Limb (tissue), 2 donors: Measurements from ENCODE around the gene RBM3.
"Not testable (repeated sequence)": the region's sequence is repeated elsewhere in the genome, so short reads cannot be mapped to it uniquely, and the experiment has no call there.

Source experiments
- DNase-seq, 2 donors: peaks; one replicate each; pipeline ENCODE4 v3.0.0-alpha.2; 2016; ENCODE audit errors: extremely low spot score in 2 of 2

The RBM3 gene

GRCh38 chrX:48574270-48575266 is at the start of gene RBM3:
TSS of gene RBM3 (plus strand) at chrX:48574484. CDS start at chrX:48575181, 697 bp downstream.
- peak; percentile 88 for DNase-seq

- DNase-seq: not testable (repeated sequence)
Observed at GRCh38 chrX:48525853-48526252, 48.4 kb upstream of the RBM3 start.

GRCh38 chrX:48530736-48531135 is 43.5 kb upstream of the RBM3 start:
- DNase-seq: no peak

- DNase-seq: no peak
Observed at GRCh38 chrX:48531358-48531959, 42.8 kb upstream of the RBM3 start.

- no peak for DNase-seq
Observed at GRCh38 chrX:48532161-48532560, 42.1 kb upstream of the RBM3 start.

GRCh38 chrX:48533165-48533564 is 41.1 kb upstream of the RBM3 start:
- no peak for DNase-seq

GRCh38 chrX:48538641-48539344 is 35.5 kb upstream of the RBM3 start:
- DNase-seq: no peak

GRCh38 chrX:48539345-48540027 is 34.8 kb upstream of the RBM3 start, which contains the start of gene TBC1D25:
TSS of gene TBC1D25 (plus strand) at chrX:48539714. CDS start at chrX:48539798, 84 bp downstream.
- peak; percentile 89 to 95 for DNase-seq

- peak in 1 of 2 donors; percentile 8 for DNase-seq
Observed at GRCh38 chrX:48540028-48540375, 34.3 kb upstream of the RBM3 start.

- no peak for DNase-seq
Observed at GRCh38 chrX:48540480-48540879, 33.8 kb upstream of the RBM3 start.

- DNase-seq: no peak
Observed at GRCh38 chrX:48541140-48541814, 33.0 kb upstream of the RBM3 start.

- no peak for DNase-seq
Observed at GRCh38 chrX:48548871-48549270, 25.4 kb upstream of the RBM3 start.

- not testable (repeated sequence) for DNase-seq
Observed at GRCh38 chrX:48555731-48556325, 18.5 kb upstream of the RBM3 start.

- DNase-seq: no peak
Observed at GRCh38 chrX:48558271-48558670, 16.0 kb upstream of the RBM3 start.

GRCh38 chrX:48559636-48560035 is 14.6 kb upstream of the RBM3 start:
- no peak for DNase-seq

GRCh38 chrX:48560056-48560455 is 14.2 kb upstream of the RBM3 start:
- DNase-seq: no peak

GRCh38 chrX:48560681-48561080 is 13.6 kb upstream of the RBM3 start:
- DNase-seq: no peak

- DNase-seq: no peak
Observed at GRCh38 chrX:48569958-48570357, 4.3 kb upstream of the RBM3 start.

- peak in 1 of 2 donors; percentile 56 for DNase-seq
Observed at GRCh38 chrX:48573690-48574269, 504 bp upstream of the RBM3 start.

- DNase-seq: no peak
Observed at GRCh38 chrX:48575642-48576041, 1.4 kb downstream of the RBM3 start.
